ENCODE measurements around the gene ZRANB2. TPM values are rescaled to one million over a fixed set of nuclear protein-coding genes. Genes with fewer than 3 reads are reported as not detected.
A peak's percentile ranks its signal among the peaks of the same experiment; 100 is the strongest.

ZRANB2 gene
- total and polyA plus RNA-seq, 9 of the 15 experiments (the other 6 are each of a cell fraction or from before 2014, with no cell fraction given) = 80.8 to 264 (median 157) TPM

DNA sequence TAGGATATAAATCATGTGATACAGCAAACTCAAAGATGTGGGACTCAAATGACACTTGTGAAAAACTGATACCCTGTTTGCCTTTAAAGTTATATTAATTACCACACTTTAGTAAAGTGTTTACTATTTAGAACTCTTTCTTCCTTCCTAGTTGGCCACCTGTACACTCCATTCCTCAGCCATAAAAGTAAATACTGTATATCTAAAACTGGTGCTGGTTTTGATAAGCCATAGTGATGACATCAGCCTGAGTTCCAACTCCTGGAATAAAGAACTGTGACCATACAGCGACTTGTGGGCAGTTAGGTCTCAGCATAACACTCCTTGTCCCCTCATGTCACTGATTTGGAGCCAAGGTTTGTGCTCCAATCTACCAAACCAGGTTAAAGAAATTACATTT is 36.0 kb downstream of the ZRANB2 start:
- 0% methylated on average over 1 of the region's 1 CpG for WGBS (ENCODE audit: insufficient coverage, low coverage, missing lambda C conversion rate)
- Histone ChIP-seq H2AFZ (ENCODE audit: low read depth, low read length) (peak overlapping the region; percentile 79; the same call in 1 of the 2 replicates), H3K9ac (ENCODE audit: insufficient read depth in 1 of 2, low read depth in 2 of 2, low read length in 2 of 2) (peak overlapping the region in 1 of 2 experiments; percentile 83; a peak in 2 of 4 replicates), H3K4me3 (peak overlapping the region; percentile 66), H3K9me3 (replicated peaks; ENCODE audit: control insufficient read depth, insufficient read depth, low read depth, low read length) (no peaks in the 10 kb centered on the region), H3K36me3 (ENCODE audit: control insufficient read depth, insufficient read depth, low read length) (peaks cover 20% of the 10 kb centered on the region), H3K4me1 (replicated peaks in 1 of 2; ENCODE audit: control insufficient read depth in 2 of 2, insufficient read depth in 2 of 2, low read length in 2 of 2) (peaks cover 18 to 24% of the 10 kb centered on the region in 2 experiments), H3K27ac (ENCODE audit: extremely low read depth, low read depth, low read length) (peak overlapping the region; percentile 86), H3K9me1 (ENCODE audit: control insufficient read depth, insufficient read depth, low read length) (no peaks in the 10 kb centered on the region), H3K27me3 (ENCODE audit: control insufficient read depth in 2 of 2, insufficient read depth in 2 of 2, low read length in 2 of 2) (no peaks in the 10 kb centered on the region; a peak in 1 of 5 replicates), H3K79me2 (ENCODE audit: control insufficient read depth, insufficient read depth, low read length) (peaks cover 75% of the 10 kb centered on the region), H3K4me2 (ENCODE audit: insufficient read depth, low read length) (peak overlapping the region; percentile 98), H4K20me1 (replicated peaks; ENCODE audit: control insufficient read depth, insufficient read depth, low read length) (no peaks in the 10 kb centered on the region)
- intact Hi-C loops (cut with micrococcal nuclease) (loop anchor here (5.0 to 10.0 kb wide), 4 partner anchors 148 to 913 kb away; no protein-coding TSS in a partner anchor), in situ Hi-C loops (cut with MboI) (no loop called here)
- POLR2A ChIA-PET = interaction anchor here (1.5 to 2.4 kb wide), 4 partner anchors 8 to 369 kb away, joined by 4 to 16 read pairs (median 6); no protein-coding TSS in a partner anchor
- ATAC-seq (peak; percentile 48), DNase-seq (ENCODE audit: extremely low read depth in 1 of 4, low spot score in 3 of 4) (peak; percentile 24 to 74 (median 33)), FAIRE-seq (peak; percentile 76)
- CTCF ChIA-PET (ENCODE audit: low intra/inter-chr PET ratio) = no interaction called here
- BruUV-seq (replicated peaks) = TSS peak; percentile 36
- peak; percentile 37; the same call in 1 of the 2 replicates for TF ChIP-seq MYC (IDR thresholded peaks at IDR 0.05; ENCODE audit: low read depth, low read length)
- no peak for TF ChIP-seq MYC (CRISPR knock-in tag; IDR thresholded peaks at IDR 0.05; ENCODE audit: borderline replicate concordance, low read depth)
- 0 out of 4 replicates have a peak, but pooled peaks of 1 of the 2 experiments have one; percentile 33 for TF ChIP-seq FOXA3 (CRISPR knock-in tag; conservative IDR thresholded peaks at IDR 0.05 in 1 of 2, IDR thresholded peaks at IDR 0.05 in 1 of 2)
- TF ChIP-seq, protein P1, sequence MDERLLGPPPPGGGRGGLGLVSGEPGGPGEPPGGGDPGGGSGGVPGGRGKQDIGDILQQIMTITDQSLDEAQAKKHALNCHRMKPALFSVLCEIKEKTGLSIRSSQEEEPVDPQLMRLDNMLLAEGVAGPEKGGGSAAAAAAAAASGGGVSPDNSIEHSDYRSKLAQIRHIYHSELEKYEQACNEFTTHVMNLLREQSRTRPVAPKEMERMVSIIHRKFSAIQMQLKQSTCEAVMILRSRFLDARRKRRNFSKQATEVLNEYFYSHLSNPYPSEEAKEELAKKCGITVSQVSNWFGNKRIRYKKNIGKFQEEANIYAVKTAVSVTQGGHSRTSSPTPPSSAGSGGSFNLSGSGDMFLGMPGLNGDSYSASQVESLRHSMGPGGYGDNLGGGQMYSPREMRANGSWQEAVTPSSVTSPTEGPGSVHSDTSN (CRISPR knock-in tag; IDR thresholded peaks at IDR 0.05; ENCODE audit: low read depth) = no peak
- TF ChIP-seq, protein P1 (tag; conservative IDR thresholded peaks at IDR 0.05; ENCODE audit: low read depth) = peak; percentile 31
- TF ChIP-seq, protein P2, sequence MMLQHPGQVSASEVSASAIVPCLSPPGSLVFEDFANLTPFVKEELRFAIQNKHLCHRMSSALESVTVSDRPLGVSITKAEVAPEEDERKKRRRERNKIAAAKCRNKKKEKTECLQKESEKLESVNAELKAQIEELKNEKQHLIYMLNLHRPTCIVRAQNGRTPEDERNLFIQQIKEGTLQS (IDR thresholded peaks at IDR 0.05) = peak; percentile 92
- TF ChIP-seq, protein P2 (CRISPR knock-in tag; conservative IDR thresholded peaks at IDR 0.05) = no peak
- TF ChIP-seq CREM (IDR thresholded peaks at IDR 0.05; ENCODE audit: low read depth) = peak; percentile 51; the same call in 1 of the 2 replicates
- peak; percentile 53 for TF ChIP-seq MEIS2 (IDR thresholded peaks at IDR 0.05; ENCODE audit: partially characterized antibody)
- TF ChIP-seq, protein P3, sequence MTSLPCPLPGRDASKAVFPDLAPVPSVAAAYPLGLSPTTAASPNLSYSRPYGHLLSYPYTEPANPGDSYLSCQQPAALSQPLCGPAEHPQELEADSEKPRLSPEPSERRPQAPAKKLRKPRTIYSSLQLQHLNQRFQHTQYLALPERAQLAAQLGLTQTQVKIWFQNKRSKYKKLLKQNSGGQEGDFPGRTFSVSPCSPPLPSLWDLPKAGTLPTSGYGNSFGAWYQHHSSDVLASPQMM (CRISPR knock-in tag; IDR thresholded peaks at IDR 0.05) = no peak
- TF ChIP-seq ATF7 (IDR thresholded peaks at IDR 0.05) = peak; percentile 91
- TF ChIP-seq TBP (optimal IDR thresholded peaks at IDR 0.05; ENCODE audit: low read depth, low read length) = peak; percentile 46
- 0 out of 2 replicates have a peak, but pooled peaks have one; percentile 15 for TF ChIP-seq POLR2H (tag; IDR thresholded peaks at IDR 0.05; ENCODE audit: low read depth)
- no peak for TF ChIP-seq FOXJ3 (CRISPR knock-in tag; IDR thresholded peaks at IDR 0.05)
- TF ChIP-seq HNRNPUL1 (IDR thresholded peaks at IDR 0.05; ENCODE audit: low read length) = no peak
- TF ChIP-seq, protein P4, sequence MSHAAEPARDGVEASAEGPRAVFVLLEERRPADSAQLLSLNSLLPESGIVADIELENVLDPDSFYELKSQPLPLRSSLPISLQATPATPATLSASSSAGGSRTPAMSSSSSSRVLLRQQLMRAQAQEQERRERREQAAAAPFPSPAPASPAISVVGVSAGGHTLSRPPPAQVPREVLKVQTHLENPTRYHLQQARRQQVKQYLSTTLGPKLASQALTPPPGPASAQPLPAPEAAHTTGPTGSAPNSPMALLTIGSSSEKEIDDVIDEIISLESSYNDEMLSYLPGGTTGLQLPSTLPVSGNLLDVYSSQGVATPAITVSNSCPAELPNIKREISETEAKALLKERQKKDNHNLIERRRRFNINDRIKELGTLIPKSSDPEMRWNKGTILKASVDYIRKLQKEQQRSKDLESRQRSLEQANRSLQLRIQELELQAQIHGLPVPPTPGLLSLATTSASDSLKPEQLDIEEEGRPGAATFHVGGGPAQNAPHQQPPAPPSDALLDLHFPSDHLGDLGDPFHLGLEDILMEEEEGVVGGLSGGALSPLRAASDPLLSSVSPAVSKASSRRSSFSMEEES (CRISPR knock-in tag; IDR thresholded peaks at IDR 0.05) = peak; percentile 37; the same call in 1 of the 2 replicates
- TF ChIP-seq SMARCE1 (IDR thresholded peaks at IDR 0.05) = 0 out of 2 replicates have a peak, but pooled peaks have one; percentile 19

Data from K562 (cell line).